Endothelial cell (in vitro differentiated cells): ENCODE data around the gene UPP1. TPM values are rescaled to one million over a fixed set of nuclear protein-coding genes. Genes with fewer than 3 reads are reported as not detected.

Experiments used
- DNase-seq: peaks from one replicate; pipeline ENCODE4 v3.0.0; 2021; ENCODE audit warnings: low spot score
- H3K27ac Mint-ChIP-seq: one replicate; pipeline ENCODE4 v1.8.0; 2021; ENCODE audit warnings: mixed read lengths, inconsistent platforms; ENCODE audit not compliant: unreplicated experiment
- H3K27me3 Mint-ChIP-seq: one replicate; pipeline ENCODE4 v1.8.0; 2021; ENCODE audit warnings: mild to moderate bottlenecking, moderate library complexity, mixed read lengths, inconsistent platforms; ENCODE audit not compliant: unreplicated experiment
- H3K36me3 Mint-ChIP-seq: one replicate; pipeline ENCODE4 v1.8.0; 2021; ENCODE audit warnings: mild to moderate bottlenecking, low read depth, mixed read lengths, inconsistent platforms; ENCODE audit not compliant: unreplicated experiment
- H3K4me1 Mint-ChIP-seq: one replicate; pipeline ENCODE4 v1.8.0; 2021; ENCODE audit warnings: mild to moderate bottlenecking, mixed read lengths, inconsistent platforms; ENCODE audit not compliant: unreplicated experiment
- H3K4me3 Mint-ChIP-seq: one replicate; pipeline ENCODE4 v1.8.0; 2021; ENCODE audit warnings: mild to moderate bottlenecking, mixed read lengths, inconsistent platforms; ENCODE audit not compliant: unreplicated experiment
- H3K9me3 Mint-ChIP-seq: one replicate; pipeline ENCODE4 v1.8.0; 2021; ENCODE audit warnings: mixed read lengths, inconsistent platforms; ENCODE audit not compliant: unreplicated experiment
- CTCF ChIP-seq: fragments of 200-600 bp; sonication (generic); IDR thresholded peaks from one replicate; pipeline ENCODE4 v1.5.0; 2021; ENCODE audit warnings: antibody characterized with exemption; ENCODE audit not compliant: unreplicated experiment
- long read RNA-seq: library from polyadenylated mRNA; unstranded; transcript quantifications from one replicate; pipeline ENCODE4 v2.0.0, GENCODE V29; 2020; ENCODE audit not compliant: unreplicated experiment
- total RNA-seq: library from RNA; stranded (reverse); fragmentation: NEBNext Ultra II Directional; extraction: Animal tissue kit (Norgen Biotek cat#: 25700); gene quantifications from one replicate; pipeline ENCODE4 v1.2.1, GENCODE V29; 2021; ENCODE audit not compliant: unreplicated experiment

Gene UPP1
- 77.4 TPM for total RNA-seq
- long read RNA-seq, transcript UPP1-203 (9 exons, 1,375 nt) = minor isoform, 13 of 47 reads
- long read RNA-seq, transcript UPP1-202 (6 exons, 955 nt) = major isoform, 15 of 47 reads
- long read RNA-seq, partial matches to known transcripts = 7 of 47 reads
- long read RNA-seq, other reads (novel, unspliced or antisense) = 9 of 47 reads

DNA sequence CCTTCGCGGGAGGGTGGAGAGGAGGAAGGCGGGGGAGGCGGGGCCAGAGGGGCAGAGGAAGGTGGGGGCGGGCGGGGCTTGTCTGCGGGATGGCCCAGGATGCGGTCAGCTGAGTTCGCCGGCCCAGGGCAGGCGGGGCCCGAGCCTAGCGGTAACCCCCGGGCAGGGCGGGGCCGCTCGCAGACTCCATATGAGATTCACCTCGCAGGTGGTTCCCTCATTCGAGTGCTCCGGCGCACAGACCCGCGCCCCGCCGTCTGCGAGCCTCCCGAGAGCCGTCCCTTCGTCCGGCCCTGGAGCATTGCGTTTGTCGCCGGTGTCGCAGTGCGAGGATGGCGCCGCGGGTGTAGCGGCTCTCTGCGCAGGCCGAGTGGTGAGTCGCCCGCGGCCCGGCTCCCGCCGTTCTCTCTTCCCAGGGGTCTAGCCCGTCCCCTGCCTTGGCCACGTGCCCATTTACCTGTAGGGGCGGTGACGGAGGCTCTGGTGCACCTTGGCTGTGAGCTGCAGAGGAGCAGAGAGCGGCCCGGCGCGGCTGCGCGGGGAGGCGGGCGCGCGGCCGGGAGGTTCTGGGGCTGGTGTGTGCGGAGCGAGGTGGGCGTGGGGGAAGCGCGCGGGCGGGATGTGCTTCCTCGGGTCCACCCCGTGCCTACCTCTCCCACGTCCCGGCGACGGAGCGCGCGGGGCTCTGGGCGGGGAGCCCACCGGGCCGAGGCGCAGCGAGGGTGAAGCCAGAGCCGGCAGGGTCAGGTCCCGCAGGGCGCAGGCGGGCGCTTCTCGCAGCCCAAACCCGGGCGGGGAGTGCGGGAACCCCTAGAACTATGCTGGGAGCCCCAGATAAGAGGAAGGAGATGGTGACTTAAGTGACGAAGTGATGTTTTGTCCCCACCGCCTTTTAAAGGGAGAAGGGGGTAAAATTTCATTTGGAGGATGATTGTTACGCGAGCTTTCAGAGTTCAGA, at the start of gene UPP1:
UPP1 (plus strand) TSS at position 220 of the 958 bp plus-strand sequence. CDS start 5,519 bp downstream, outside the sequence.
- Mint-ChIP-seq H3K4me1 (peaks cover 37% of the 10 kb centered on the region), H3K27me3 (peaks cover 2% of the 10 kb centered on the region), H3K9me3 (no peaks in the 10 kb centered on the region), H3K36me3 (peaks cover 19% of the 10 kb centered on the region), H3K27ac (peak within 1 kb of the TSS; percentile 91), H3K4me3 (peak within 1 kb of the TSS; percentile 91)
- no peak for TF ChIP-seq CTCF
- DNase-seq = peak; percentile 86

GRCh38 chr7:48040944-48041652, 48.0 kb upstream of the UPP1 start:
- no peak for TF ChIP-seq CTCF
- DNase-seq = no peak
- Mint-ChIP-seq H3K4me3 (no peak overlapping the region), H3K9me3 (no peaks in the 10 kb centered on the region), H3K27me3 (peaks cover 5% of the 10 kb centered on the region), H3K4me1 (peaks cover 14% of the 10 kb centered on the region), H3K36me3 (no peaks in the 10 kb centered on the region), H3K27ac (no peak overlapping the region)

DNA sequence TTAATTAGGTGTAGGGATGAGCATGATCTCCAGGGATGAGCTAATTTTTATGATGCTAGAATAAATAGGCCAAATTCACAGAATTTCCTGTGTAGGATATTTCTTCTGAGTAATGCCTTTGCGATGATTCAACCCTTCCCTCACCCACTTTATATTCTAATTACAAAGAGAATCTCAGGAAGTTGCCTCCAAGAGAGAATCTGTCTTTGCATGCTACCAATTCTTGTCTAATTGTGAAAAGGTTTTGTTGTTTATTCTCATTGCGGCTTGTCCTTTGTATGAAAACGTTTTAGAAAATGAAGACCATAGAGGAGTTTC, 47.5 kb upstream of the UPP1 start:
- Mint-ChIP-seq H3K27me3 (peaks cover 3% of the 10 kb centered on the region), H3K9me3 (no peaks in the 10 kb centered on the region), H3K27ac (no peak overlapping the region), H3K36me3 (no peaks in the 10 kb centered on the region), H3K4me1 (peaks cover 9% of the 10 kb centered on the region), H3K4me3 (no peak overlapping the region)
- TF ChIP-seq CTCF = no peak
- no peak for DNase-seq

DNA sequence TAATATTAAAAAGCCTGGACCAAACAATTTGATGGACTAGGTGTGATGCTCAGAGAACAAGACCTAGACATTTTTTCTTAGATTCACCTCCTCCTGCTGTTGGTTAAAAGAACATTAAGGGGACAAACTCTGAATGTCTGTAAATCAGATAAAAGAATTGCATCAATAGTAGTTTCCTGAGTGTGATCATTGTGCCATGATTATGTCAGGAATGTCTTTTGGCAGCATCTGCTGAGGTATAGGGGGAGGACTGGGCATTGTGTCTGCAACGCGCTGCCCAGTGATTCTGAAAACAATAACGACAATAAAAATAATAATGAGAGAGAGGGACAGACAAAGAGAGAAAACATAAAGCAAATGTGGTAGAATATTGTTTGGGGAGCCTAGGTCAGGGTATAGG, 46.8 kb upstream of the UPP1 start:
- no peak for DNase-seq
- TF ChIP-seq CTCF = no peak
- H3K9me3 Mint-ChIP-seq = no peaks in the 10 kb centered on the region
- peaks cover 3% of the 10 kb centered on the region for H3K27me3 Mint-ChIP-seq
- H3K36me3 Mint-ChIP-seq = no peaks in the 10 kb centered on the region
- no peak overlapping the region for H3K27ac Mint-ChIP-seq
- H3K4me1 Mint-ChIP-seq = peaks cover 8% of the 10 kb centered on the region
- no peak overlapping the region for H3K4me3 Mint-ChIP-seq
